NK-92 treated with Interleukin-12 subunit alpha and Interleukin-12 subunit beta, amount 100 ng/mL, for 24 hours (cell line): ENCODE measurements around the gene THBD.

Source experiments
- DNase-seq: peaks from one replicate; lab custom pipeline; 2025; lab: John Stamatoyannopoulos, UW

Gene THBD

GRCh38 chr20:23010096-23010495 is 39.4 kb downstream of the THBD start:
- no peak for DNase-seq

GRCh38 chr20:23009636-23010035 is 39.8 kb downstream of the THBD start:
- no peak for DNase-seq

DNA sequence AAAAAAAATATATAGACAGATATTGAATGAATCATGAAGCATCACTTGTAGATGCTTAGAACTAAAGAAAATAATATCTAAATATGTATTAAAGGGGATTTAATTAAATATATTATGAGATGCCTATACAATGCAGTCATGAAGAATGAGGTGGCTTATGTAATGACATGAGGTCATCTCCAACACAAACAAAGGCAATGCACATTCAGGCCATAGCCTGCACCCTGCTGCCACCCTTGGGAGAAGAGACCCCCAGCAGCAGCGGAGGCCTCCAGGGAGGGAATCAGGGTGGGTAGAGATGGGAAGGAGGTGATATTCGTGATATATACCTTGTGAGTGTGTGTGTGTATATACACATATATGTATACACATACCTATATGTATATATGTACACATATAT is 40.8 kb downstream of the THBD start:
- no peak for DNase-seq

GRCh38 chr20:23007886-23008655 is 41.4 kb downstream of the THBD start:
- no peak for DNase-seq

- DNase-seq: no peak
These were observed 42.0 kb downstream of the THBD start for GRCh38 chr20:23007462-23007861.

DNA sequence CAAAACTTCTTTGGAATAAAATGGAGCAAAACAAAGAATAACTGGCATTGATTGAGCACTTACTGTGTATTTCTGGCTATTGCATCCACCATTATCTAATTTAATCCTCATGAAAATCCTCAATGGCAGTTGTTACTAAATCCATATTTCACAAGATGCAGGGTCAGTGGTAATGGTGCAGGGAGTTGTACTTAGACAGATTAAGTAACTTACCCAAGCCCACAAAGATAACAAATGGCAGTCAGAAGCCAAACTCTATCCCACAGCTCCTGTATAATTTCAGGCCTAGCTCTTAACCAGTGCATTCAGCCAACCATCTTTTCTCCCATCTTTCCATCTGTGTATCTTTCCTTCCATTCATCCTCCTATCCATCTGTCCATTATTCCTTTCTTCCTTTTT is 43.7 kb downstream of the THBD start:
- DNase-seq: no peak

GRCh38 chr20:23003881-23004460 is 45.5 kb downstream of the THBD start:
- no peak for DNase-seq

DNA sequence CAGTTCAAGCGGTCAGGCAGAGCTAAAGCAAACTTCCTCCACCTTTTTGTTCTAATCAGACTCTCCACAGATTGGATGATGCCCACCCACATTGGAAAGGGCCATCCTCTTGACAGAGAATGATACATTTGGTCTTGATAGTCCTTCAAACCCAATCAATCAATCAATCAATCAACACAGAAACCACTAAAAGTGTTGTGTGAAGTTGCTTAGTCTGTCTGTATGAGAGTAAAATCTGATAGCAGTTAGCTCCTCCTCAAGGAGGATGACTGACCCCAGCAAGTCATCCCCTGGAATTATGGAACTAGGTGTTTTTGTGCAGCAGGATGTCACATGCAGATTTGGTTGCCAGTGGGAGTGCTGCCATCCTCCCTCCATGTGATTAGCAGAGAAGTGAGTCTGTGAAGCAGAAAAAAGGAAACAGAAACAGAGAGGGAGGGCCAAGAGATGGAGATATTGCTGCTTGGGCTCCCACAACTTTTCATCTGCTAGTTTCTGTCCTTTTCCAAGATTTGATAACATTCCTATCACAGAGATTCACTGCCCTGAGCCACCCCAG is 46.3 kb downstream of the THBD start:
- DNase-seq: no peak

DNA sequence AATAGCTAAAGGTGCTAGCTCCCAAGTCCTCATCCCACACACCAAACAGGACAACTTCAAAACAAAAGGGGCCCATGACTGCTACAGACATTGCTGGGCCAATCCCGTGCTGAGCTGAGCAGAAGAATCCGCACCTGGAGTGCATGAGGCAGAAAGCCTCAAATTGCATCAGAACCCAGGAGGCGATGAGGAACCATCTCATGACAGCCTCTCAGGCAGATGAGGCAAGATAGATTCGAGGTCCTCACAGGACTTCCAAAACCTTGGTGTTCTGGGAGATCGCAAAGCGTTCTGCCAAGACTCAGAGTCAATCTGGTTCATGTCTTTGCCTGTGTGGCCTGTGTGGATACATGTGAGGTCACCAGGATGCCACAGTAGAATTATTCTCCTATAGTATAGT is 47.2 kb downstream of the THBD start:
- DNase-seq: no peak

GRCh38 chr20:23000232-23000947 is 49.1 kb downstream of the THBD start:
- DNase-seq: no peak

DNA sequence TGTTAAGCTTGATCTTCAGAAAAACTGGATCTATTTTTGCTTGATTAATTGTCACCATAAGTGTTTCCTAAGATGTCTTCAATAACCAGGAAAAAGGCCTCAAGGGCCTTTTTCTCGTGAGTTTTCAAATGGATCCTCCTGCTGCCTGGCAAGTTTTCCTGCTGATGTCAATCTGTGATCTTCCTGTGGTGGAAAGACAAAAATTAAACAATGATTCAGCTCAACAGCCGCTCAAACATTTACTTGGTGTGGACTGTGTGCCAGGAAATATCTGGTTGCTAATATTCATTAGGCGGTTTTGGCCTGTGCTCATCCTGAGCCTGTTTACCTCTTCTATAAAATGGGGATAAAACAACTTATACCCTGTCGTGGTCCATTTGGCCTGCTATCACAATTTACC is 49.7 kb downstream of the THBD start:
- DNase-seq: no peak

GRCh38 chr20:22998476-22998875 is 51.0 kb downstream of the THBD start:
- no peak for DNase-seq

- DNase-seq: no peak
These were observed 53.5 kb downstream of the THBD start for GRCh38 chr20:22995923-22996322.
